HG02884 (cell line): ENCODE measurements around the gene RBCK1.
A peak's percentile ranks its signal among the peaks of the same experiment; 100 is the strongest.
"Not testable (repeated sequence)": the region's sequence is repeated elsewhere in the genome, so short reads cannot be mapped to it uniquely, and the experiment has no call there.

Experiments
- ATAC-seq: cut with Tn5 transposase; IDR thresholded peaks from one replicate; pipeline ENCODE4 v1.9.1; 2021; ENCODE audit warnings: mild to moderate bottlenecking, moderate library complexity; ENCODE audit not compliant: unreplicated experiment

The RBCK1 gene

DNA sequence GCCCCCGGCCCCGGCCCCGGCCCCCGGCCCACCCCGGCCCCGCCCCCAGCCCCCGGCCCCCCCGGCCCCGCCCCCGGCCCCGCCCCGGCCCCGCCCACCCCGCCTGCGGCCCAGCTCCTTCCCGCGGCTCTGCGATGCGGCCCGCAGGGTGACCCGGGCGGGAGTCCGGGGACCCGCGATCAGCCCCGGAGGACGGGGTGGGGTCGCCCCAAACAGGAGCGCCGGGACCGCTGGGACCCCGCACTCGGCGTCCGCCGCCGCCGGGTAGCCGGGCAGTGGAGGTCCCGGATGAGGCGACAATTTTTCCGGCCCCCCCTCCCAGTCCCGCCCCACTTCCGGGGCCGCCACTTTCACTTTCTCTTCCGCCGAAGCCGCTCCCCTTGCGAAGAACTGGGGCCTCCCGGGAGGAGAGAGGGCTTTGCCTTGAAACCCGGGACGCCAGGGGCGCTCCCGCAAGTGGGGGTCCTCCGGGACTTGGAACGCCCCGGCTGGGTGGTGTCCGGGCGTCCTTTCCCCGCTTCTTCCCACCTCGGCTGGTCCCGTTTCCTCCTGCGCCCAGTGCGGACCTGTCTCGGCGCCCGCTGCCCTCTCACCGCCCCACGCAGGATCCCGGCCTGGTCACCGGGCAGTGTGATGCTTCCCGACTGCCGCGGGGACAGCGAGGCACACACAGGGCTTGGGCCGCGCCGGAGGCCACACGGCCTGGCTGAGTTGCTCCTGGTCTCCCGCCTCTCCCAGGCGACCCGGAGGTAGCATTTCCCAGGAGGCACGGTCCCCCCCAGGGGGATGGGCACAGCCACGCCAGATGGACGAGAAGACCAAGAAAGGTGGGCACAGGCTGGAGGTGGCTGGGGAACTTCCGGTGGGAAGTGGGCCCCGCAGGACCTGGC, at the start of gene RBCK1:
TSS of gene RBCK1 (plus strand) at position 347 of the 890 bp plus-strand sequence. CDS start at position 806, 459 bp downstream.
- ATAC-seq = peak; percentile 75

DNA sequence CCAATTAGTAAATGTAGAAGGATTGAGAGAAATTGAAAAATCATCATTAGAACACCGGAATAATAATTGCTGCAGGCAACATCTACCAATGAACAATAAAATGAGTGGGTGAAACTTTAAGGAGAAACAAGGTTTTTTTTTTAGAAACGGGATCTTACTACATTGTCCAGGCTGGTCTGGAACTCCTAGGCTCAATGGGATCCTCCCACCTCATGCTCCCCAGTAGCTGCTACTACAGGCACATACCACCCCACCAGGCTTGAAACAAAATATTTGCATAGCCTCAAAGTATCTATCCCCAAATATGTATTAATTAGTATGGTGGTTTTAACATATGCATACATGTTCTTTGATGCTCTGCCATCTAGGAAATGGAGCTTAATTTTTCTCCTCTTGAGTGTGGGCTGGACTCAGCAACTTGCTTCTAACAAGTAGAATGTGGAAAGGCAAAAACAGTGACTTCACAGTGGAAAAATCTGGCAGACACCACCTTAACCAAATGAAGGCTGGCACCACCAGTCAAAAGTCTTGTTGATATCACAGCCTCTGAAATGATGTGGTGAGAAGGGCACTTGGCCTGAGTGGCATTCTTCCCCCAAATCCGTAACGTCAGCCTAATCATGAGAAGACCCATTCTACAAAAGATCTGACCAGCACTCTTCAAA, 49.1 kb upstream of the RBCK1 start:
- no peak for ATAC-seq

DNA sequence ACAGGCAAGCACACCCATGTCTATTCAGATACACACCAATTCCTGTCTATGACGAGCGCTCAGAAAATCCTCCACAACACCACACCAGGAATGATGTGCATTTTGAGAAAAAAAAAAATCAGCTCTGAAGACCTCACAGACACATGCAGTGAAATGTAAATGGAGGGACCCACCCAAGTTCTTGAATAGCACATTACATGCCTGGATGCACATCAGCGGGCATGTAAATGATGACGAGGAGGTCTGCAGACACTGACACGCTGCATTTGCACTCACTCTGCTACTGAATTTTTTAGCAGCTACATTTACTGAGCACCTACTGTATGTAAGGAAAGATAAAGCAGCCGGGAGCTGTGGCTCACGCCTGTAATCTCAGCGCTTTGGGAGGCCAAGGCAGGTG, 46.5 kb upstream of the RBCK1 start:
- ATAC-seq = peak; percentile 68

DNA sequence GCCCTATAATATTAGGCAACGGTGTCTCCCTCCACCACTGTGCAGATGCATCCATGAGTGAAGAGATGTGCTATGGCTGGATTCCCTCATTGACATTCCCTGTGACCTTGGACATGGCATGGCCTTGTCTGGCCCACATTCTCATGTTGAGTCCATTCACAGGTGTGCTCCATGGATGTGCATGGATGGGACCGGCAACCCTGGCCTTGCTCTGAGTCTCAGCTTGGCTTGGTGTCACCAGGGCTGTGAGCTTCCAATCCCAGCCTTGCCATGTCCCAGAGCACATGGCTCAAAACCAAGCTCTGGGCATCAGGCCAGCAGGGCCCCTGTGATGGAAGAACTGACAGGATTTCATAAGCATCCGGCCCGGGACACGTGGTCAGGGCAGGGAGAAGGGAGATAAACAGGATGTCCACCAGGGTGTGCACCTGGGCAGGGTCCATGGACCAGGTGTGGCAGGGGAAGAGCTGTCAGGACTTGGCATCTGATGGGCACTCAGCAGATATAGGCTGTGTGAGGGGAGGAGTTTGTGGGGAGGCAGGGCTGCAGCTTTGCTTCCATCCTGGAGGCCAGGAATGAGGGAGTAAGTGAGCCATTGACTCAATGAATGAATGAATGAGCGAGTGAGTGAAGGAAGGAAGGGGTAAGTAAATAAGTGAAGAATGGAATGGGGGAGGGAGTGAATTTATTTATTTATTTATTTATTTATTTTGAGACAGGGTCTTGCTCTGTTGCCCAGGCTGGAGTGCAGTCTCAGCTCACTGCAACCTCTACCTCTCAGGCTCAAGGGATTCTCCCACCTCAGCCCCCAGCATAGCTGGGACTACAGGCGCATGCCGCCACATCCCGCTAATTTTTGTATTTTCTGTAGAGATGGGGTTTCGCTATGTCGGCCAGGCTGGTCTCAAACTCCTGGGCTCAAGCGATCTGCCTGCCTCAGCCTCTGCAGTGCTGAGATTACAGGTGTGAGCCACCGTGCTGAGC, 45.5 kb upstream of the RBCK1 start:
- no peak for ATAC-seq

DNA sequence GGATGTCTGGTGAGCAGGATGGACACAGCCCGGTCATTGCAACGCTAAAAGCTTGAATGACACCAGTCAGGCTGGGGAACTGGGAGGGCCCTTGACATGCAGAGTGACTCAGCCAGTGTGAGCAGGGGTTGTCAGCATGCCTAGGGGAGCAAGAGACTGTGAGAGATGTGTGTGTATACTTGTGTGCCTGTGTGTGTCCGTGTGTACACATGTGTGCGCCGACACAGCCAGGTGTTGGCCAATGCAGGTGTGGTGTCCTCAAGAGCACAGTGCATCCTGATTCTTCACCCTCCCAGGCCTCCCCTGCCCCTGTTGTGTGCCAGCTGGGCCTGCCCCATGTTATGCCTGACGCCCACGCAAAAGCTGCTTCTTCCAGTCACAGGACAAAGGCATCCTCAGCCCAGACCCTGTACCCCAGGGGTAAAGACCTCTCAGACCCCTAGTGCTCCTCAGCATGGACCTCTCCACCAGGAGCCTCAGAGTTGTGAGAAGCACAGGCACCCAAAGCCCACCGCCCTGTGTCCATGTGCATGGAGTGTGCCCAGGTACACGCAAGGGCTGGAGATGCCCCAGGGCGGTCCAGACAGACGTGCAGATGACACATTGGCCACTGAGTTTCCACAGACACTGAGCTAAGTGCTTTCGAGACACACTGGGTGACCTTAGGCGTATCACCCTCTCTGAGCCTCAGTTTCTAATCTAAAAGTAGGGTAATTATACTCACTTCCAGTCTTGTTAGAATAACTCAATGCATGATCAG, 44.6 kb upstream of the RBCK1 start:
- ATAC-seq = no peak

DNA sequence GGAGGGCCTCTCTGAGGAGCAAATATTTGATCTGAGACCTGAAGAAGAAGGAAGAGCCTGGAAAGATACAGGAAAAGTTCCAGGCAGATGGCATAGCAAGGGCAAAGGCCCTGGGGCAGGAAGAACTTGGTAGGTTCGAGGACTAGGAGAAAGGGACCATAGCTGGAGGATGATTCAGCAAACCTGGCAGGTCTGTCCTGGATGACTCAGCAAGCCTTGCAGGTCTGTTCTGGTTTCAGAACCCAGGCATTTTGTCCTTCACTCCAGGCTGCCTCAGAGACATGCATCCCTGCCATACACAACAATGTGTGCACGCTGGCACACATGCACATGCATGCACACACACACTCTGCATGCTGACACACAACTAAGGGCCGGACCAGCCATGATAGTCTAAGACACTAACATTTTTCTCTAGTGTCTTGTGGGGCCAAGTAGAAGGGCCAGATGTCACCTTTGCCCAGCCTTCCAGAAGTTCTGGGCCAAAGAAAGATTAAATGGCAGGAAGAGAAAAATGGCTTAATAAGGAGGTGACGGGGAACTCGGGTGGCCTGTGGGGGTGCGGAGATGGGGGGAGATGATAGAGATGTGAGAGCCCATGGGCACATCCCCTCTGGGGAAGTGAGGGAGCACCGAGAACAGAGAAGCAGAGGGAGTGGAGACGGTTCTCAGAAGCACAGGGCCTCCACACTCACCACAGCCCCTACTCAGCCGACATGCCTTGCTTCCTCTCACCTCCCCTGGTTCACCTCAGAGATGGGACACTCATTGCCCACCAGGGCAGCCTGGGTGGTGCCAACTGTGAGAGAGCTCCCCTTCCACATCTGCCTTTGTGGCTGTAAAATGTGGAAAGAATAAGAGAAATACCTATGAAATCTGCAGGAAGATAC, 42.9 kb upstream of the RBCK1 start:
- ATAC-seq = no peak

DNA sequence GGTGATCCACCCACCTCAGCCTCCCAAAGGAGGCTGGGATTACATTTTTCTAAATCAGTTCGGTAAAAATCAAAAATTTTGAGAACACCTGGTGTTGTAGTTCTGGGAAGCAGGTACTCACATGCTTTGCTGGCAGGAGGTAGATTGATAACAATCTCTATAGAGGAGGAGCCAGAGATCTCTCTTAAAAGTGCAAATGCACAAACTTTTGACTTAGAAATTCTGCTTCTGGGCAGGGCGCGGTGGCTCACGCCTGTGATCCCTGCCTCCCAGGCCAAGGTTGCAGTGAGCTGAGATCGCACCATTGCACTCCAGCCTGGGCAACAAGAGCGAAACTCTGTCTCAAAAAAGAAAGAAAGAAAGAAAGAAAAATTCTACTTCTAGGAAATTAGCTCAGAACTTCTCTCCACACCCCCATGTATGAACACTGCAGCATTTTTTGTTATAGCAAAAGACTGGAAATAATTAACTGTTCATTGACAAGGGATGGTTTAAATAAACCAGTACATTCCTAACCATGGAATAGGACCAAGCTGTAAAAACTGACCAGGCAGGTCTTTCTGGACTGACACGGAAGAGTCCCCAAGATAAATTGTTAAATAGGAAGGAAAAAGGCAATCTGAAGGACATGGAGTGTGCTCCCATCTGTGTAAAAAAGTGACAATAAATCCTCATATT, 41.9 kb upstream of the RBCK1 start:
- ATAC-seq = no peak

DNA sequence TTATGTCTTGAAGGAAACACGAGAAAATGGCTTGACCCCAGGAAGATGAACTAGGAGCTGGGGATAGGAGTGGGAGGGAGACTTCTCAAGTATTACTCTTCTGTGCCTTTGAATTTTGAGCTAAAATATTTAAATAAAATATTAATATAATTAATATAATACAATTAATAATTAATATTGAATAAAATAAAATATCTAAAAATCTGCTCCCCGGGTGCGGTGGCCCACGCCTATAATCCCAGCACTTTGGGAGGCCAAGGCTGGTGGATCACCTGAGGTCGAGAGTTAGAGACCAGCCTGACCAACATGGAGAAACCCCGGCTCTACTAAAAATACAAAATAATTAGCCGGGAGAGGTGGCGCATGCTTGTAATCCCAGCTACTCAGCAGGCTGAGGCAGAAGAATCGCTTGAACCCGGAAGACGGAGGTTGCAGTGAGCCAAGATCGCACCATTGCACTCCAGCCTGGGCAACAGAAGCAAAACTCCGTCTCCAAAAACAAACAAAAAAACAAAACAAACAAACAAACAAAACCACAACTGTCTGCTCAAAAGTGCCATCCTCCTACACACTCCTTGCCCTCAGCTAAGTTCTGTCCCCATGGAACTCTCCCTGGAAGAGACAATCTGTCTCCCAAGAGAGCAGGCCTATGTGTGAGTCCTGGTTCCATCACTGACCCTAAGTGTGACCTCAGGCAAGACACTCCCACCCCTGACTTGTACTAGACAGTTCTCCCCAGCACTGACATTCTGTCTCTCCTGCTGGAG, 41.2 kb upstream of the RBCK1 start:
- ATAC-seq = no peak

DNA sequence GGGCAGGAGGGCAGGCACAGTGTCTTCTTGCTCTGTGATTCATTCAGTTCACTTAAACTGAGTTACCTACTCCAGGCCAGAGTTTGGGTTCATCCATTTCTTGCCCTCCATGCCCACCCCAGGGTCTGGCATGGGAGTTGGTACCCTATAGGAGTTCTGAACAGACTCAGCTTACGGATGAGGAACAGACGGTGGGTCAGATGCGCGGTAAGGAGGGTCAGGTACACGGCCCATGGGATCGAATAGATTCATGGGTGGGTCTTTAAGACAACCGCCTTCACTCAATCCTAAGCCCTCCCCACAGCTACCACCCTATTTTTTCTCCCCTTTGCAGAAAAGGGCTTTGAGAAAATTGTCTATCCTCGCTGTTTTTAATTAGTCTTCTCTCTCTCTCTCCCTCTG, 40.6 kb upstream of the RBCK1 start:
- no peak for ATAC-seq

DNA sequence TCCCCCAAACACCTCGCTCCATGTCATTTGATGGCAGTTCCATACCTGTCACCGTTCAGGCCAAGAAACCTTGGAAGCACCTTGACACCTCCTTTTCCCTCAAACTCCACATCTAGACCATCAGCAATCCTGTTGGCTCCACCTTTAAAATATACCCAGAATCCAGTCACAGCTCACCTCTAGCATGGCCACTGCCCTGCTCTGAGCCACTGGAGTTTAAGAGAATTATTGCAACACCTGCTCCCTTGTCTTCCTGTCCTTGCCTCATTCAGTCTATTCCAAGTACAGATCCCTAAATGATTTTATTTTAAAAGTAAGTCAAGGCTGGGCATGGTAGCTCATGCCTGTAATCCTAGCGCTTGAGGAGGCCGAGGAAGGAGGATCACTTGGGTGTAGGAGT, 39.2 kb upstream of the RBCK1 start:
- no peak for ATAC-seq

DNA sequence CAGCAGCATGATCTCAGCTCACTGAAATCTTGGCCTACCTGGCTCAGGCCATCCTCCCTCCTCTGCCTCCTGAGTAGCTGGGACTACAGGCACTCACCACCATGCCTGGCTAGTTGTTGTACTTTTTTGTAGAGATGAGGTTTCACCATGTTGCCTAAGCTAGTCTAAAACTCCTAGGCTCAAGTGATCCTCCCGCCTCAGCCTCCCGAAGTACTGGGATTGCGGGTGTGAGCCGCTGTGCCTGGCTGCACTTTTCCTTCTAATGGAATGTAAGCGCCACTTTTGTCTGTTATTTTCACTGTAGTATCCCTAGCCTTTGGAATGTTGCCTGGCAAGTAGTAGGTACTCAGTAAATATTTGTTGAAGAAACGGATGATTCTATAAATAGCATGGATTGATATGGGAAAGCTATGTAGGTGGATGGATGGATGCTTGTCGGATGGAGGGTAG, 37.9 kb upstream of the RBCK1 start:
- ATAC-seq = no peak

DNA sequence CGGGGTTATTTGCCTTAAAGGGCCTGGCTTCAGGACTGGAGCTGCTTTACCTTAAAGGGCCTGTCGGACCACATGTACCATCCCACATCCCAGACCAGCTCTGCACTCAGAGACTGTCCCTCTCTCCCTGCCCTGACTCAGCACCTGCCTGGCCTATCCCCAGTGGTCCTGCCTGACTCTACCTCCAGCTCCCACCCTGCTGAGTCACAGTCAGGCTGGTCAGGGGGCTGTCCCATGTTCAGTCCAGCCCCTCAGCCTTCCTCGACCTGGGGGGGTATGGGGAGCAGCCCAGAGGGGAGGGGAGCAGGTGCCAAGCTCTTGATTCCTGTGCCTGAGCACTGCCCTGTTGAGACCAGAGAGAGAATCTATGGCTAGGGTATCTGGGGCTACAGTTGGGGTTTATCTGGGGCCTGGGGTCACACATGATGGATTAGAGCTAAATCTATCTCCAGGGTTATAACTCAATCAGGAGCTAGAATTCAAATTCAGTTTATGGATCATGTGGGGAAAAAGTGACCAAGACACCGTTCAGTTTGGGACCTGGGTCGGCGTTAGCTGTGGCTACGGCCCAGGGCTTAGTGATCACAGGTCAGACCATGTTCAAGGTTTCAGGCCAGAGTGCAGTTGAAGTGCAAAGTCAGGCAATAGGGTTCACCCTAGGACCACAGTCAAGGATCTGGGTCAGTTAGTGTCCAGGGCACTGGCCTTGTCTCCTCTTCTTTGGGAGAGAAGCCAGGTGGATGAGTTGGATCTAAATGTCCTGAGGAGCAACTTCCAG, 36.9 kb upstream of the RBCK1 start:
- no peak for ATAC-seq

DNA sequence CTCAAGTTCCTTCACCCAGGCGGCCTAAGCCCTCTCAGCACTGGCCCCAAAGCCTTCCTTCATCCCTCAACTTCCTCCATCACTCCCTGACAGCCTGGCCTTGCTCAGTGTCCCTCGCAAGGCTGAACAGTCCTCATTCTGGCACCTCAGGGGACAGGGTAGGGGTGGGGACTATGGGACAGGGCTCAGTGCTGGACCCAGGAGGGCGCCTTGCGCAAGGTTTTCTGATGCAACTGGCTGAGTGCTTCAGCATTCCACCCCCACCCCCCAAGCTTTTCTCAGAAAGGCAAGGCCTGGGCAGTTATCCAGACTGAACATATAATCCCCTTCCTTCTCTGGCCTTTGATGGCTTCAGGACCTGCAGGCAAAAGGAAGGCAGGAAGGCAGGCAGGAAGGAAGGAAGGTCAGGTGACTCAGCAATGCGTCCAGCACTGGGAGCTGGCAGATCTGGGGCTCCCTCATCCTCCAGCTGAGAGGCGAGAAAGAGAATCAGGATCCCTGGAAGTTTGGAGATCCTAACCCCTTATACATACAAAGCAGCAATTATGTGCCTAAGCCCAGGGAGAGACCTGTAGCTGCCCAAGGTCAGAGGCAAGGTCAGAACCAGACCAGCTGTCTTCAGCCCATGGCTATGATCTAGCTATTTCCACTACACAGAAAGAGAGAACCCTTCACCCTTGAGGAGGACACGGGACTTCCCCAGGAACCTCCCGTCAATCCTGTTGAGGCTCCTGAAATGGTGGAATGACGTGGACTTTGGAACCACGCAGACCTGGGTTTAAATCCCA, 36.1 kb upstream of the RBCK1 start:
- no peak for ATAC-seq

DNA sequence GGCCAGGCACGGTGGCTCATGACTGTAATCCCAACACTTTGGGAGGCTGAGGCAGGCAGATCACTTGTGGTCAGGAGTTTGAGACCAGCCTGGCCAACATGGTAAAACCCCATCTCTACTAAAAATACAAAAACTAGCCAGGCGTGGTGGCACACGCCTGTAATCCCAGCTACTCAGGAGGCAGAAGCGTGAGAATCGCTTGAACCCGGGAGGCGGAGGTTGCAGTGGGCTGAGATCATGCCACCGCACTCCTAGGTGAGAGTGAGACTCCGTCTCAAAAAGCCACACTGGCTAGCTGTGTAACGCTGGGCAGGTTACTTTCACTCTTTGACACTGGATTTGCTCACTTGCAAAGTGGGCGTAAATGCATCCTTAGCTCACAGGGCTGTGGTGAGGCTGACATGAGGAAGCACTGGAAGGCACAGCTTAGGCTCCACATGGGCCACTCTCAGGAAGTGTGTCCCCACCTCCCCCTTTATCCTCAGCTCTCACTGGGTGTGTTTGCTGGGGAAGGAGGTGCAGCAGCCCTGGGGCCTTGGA, 35.5 kb upstream of the RBCK1 start:
- not testable (repeated sequence) for ATAC-seq

DNA sequence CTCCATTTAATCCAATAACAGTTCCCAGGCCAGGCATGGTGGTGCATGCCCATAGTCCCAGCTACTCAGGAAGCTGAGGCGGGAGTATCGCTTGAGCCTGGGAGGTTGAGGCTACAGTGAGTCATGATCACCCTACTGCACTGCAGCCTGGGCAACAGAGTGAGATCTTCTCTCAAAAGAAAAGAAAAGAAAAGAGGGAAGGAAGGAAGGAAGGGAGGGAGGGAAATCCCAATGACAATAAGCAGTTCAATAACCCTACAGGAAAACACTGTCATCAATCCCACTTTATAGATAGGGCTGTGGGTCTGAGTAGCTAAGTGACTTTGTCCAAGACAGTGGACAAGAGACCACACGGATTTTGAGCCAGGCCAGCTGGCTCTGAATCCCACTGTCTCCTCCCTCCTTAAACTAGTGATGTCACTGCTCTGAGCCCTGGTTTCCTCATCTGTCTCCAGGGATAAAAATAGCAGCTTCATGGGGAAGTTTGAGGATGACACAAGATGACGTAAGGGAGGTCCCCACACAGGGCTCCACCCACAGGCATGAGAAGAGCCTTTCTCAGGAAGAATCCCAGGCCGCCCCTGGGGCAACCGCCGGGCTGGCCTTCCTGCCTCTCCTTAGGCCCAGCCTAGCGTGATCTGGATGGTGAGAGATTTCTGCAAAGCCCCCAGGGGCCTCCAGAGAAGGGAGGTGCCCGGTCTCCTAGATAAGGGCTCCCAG, 34.8 kb upstream of the RBCK1 start:
- no peak for ATAC-seq
